GM12864 (cell line): Measurements from ENCODE around the gene KRT25.

ENCODE experiments used
- DNase-seq: peaks from one replicate; pipeline ENCODE4 v3.0.0-alpha.2; 2011; ENCODE audit warnings: low read depth
- H3K4me3 ChIP-seq: 2 replicates; pipeline ENCODE4 v1.5.1; 2011; ENCODE audit warnings: mild to moderate bottlenecking, low read depth, low read length, control low read depth
- TF ChIP-seq, protein P1 (sequence below): IDR thresholded peaks from 2 replicates; pipeline ENCODE4 v1.5.1; 2011; ENCODE audit warnings: low read depth, mild to moderate bottlenecking, moderate library complexity, low read length, control low read depth, inconsistent platforms; ENCODE audit errors: missing control alignments

KRT25 gene

DNA sequence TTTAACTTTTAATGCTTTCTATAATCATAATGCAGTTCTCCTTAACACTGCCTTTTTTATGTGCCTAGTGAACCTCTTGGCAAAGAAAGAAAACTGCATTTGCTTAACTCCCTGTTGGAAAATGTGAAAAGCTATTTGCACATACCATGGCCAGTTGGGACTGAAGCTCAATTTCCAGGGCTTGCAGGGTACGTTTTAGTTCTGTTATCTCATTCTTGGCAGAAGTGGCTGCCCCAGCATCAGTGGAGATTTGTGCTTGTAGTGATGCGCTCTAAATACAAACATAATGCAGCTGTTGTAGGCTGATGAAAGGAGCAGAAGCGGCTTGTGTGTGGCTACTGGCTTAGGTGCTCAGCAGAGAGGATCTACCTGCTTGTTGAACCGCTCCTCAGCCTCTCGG, 55.3 kb downstream of the KRT25 start:
- no peak for DNase-seq
- no peak overlapping the region for H3K4me3 ChIP-seq
- TF ChIP-seq, protein P1, sequence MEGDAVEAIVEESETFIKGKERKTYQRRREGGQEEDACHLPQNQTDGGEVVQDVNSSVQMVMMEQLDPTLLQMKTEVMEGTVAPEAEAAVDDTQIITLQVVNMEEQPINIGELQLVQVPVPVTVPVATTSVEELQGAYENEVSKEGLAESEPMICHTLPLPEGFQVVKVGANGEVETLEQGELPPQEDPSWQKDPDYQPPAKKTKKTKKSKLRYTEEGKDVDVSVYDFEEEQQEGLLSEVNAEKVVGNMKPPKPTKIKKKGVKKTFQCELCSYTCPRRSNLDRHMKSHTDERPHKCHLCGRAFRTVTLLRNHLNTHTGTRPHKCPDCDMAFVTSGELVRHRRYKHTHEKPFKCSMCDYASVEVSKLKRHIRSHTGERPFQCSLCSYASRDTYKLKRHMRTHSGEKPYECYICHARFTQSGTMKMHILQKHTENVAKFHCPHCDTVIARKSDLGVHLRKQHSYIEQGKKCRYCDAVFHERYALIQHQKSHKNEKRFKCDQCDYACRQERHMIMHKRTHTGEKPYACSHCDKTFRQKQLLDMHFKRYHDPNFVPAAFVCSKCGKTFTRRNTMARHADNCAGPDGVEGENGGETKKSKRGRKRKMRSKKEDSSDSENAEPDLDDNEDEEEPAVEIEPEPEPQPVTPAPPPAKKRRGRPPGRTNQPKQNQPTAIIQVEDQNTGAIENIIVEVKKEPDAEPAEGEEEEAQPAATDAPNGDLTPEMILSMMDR: no peak

DNA sequence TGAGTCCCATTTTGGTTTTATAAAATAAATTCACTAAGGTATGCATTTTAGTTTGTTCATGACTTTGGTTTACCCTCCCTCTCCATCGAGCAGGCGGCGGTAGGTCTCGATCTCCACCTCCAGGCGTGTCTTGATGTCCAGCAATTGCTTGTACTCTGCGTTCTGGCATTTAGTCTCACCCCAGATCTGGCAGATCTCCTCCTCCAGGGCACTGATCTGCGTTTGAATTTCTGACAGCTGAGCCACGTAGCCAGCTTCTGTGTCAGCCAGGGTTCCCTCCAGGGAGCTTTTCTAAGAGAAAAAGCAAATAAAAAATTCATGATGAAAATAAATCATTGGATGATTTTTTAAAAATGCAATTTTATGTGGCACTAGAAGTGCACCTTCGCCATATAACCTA, 55.8 kb downstream of the KRT25 start:
- DNase-seq: no peak
- TF ChIP-seq, protein P1: no peak

More for the DNA sequence above, 55.8 kb downstream of the KRT25 start:
- no peak overlapping the region for H3K4me3 ChIP-seq
